ENCODE data around the gene PCDHB6. TPM values are rescaled to one million over a fixed set of nuclear protein-coding genes. Genes with fewer than 3 reads are reported as not detected.

PCDHB6 gene
- total RNA-seq: under 0.01 and 0.28 TPM in 2 replicates

DNA sequence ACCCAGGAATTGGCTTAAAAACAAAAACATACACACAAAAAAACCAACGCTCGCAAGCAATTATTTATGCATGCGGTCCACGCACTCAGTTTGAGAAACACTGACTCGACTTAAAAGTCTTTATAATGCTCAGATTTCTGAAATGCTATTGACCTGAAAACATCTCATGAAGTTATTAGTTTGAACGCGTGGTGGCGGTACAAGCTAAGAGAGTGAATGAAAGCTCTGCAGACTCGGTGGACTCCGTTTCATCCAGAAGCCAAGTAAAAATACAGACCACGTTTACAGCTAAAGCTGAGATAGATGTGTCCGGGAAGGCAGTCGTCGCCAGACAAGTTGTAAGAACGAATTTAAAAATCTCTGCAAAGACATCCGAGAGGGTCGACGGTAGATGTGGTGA lies at the start of gene PCDHB6:
TSS of gene PCDHB6 (plus strand) at position 246 of the 400 bp plus-strand sequence. CDS start 201 bp downstream, outside the sequence.

GRCh38 chr5:141100243-141100805 lies 49.5 kb upstream of the PCDHB6 start, which contains the start of gene PCDHB3:
Gene PCDHB3, plus strand, starts transcription at chr5:141100473. Its CDS starts 177 bp downstream, at chr5:141100650.

DNA sequence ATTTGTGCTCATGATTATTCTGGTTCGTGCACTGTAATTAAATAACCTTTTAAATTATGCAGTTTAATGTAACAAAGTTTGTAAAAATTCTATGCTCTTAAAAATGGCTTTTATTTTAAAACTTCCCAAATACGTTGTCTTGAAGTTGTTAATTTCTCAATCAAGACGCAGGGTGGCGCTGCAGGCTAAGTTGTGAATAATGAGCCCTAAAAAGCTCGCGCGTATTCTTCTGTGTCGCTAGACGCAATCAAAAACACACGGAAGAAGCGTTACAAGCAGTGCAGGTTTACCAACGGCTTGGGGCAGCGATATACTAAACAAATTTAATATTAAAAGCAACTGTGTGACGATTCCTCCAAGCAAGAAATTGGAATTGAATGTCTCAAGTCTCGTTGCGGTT lies 28.3 kb upstream of the PCDHB6 start, which contains the start of gene PCDHB4:
TSS of gene PCDHB4 (plus strand) at position 256 of the 400 bp plus-strand sequence. CDS start 181 bp downstream, outside the sequence.

GRCh38 chr5:141135030-141135717 lies 14.7 kb upstream of the PCDHB6 start, which contains the start of gene PCDHB5:
Gene PCDHB5, plus strand, starts transcription at chr5:141135206. Its CDS starts 229 bp downstream, at chr5:141135435.

GRCh38 chr5:141172381-141173204 lies 22.7 kb downstream of the PCDHB6 start, which contains the start of gene PCDHB7:
Gene PCDHB7, plus strand, starts transcription at chr5:141172644. Its CDS starts 192 bp downstream, at chr5:141172836.

DNA sequence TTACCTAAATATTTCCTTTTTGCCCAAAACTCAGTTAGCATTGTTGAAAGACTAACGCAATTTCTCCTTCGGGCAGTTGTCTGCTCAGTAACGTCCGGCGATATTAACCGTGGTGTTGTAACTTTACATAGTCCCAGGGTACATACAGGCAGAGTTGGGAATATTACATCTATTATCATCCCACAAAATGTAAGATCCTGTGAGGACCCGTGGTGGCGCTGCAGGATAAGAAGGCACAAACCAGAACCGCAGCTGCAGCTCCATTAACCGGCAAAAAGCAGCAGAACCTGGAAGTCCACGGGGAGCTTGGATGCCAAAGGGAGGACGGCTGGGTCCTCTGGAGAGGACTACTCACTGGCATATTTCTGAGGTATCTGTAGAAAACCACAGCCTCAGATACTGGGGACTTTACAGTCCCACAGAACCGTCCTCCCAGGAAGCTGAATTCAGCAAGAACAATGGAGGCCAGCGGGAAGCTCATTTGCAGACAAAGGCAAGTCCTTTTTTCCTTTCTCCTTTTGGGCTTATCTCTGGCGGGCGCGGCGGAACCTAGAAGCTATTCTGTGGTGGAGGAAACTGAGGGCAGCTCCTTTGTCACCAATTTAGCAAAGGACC lies 27.8 kb downstream of the PCDHB6 start, which contains the start of gene PCDHB8:
TSS of gene PCDHB8 (plus strand) at position 214 of the 615 bp plus-strand sequence. CDS start at position 459, 245 bp downstream.

DNA sequence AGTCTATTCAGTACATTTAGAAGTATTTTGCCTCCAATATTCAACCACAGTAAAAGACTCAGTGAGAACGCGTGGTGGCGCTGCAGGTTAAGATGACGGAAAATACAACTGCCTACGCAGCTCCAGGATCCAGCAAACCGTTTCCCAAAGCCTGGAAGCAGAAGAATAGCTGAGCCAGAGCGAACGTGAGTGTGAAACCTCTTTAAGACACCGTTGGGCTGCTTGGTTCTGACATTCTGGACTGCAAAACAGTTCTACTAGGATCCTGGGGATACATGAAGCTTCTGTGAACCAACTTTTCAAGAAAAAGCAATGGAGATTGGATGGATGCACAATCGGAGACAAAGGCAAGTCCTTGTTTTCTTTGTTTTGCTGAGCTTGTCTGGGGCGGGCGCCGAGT lies 32.4 kb downstream of the PCDHB6 start, which contains the start of gene PCDHB16:
TSS of gene PCDHB16 (plus strand) at position 140 of the 400 bp plus-strand sequence. CDS start at position 313, 173 bp downstream.

GRCh38 chr5:141186897-141187512 lies 37.1 kb downstream of the PCDHB6 start, which contains the start of gene PCDHB9:
Gene PCDHB9, plus strand, starts transcription at chr5:141187161. Its CDS starts 158 bp downstream, at chr5:141187319.

GRCh38 chr5:141192110-141192725 lies 42.4 kb downstream of the PCDHB6 start, which contains the start of gene PCDHB10:
Gene PCDHB10, plus strand, starts transcription at chr5:141192353. Its CDS starts 200 bp downstream, at chr5:141192553.

DNA sequence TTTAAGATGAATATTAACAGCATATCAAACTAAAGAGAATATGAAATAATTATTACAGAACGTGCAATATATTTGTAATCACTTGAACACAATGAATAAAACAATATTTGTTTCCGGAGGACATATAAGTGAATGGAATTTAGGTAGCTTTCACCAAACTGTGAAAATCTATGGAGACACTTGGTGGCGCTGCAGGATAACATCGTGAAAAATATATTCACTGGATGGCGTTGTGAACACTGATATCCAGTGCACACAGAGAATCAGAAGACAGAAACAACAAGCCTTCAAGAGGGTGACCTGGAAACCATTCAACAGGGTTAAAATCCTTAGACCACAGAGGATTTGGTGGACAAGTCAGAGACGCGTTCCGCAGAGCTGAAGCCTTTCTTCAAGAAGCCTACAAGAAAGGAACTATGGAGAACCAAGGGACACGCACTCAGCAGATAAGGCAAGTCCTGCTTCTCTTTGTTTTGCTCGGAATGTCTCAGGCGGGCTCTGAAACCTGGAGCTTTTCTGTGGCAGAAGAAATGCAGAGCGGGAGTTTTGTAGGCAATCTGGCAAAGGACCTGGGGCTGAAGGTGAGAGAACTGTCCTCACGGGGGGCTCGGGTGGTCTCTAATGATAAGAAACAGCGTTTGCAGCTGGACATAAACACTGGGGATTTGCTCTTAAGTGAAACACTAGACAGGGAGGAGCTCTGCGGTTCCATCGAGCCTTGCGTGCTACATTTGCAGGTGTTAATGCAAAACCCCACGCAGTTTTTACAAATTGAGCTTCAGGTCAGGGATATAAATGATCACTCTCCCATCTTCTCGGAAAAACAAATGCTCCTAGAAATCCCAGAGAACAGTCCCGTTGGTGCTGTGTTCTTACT lies 49.7 kb downstream of the PCDHB6 start, which contains the start of gene PCDHB11:
TSS of gene PCDHB11 (plus strand) at position 269 of the 877 bp plus-strand sequence. CDS start at position 417, 148 bp downstream.

Other genes starting within 250 kb of the PCDHB6 start
- under 0.01 and 0.56 TPM in 2 replicates for gene PCDHAC1, start 223.8 kb upstream of the PCDHB6 start, total RNA-seq
- 0.19 and 1.4 TPM in 2 replicates for gene PCDHAC2, start 183.6 kb upstream of the PCDHB6 start, total RNA-seq
- gene PCDHB1, start 98.7 kb upstream of the PCDHB6 start, total RNA-seq: not detected in 2 replicates
- gene PCDHB2, start 55.4 kb upstream of the PCDHB6 start, total RNA-seq: 0.77 and 6.5 TPM in 2 replicates
- gene PCDHB3, start 49.6 kb upstream of the PCDHB6 start, total RNA-seq: 0.19 and 3.9 TPM in 2 replicates
- gene PCDHB4, start 28.2 kb upstream of the PCDHB6 start, total RNA-seq: under 0.01 and 0.85 TPM in 2 replicates
- 0.58 and 3.1 TPM in 2 replicates for gene PCDHB5, start 14.9 kb upstream of the PCDHB6 start, total RNA-seq
- 0.19 and 1.1 TPM in 2 replicates for gene PCDHB7, start 22.6 kb downstream of the PCDHB6 start, total RNA-seq
- gene PCDHB8, start 27.7 kb downstream of the PCDHB6 start, total RNA-seq: under 0.01 and 1.4 TPM in 2 replicates
- 0.19 and 1.7 TPM in 2 replicates for gene PCDHB16, start 32.3 kb downstream of the PCDHB6 start, total RNA-seq
- under 0.01 and 0.56 TPM in 2 replicates for gene PCDHB9, start 37.1 kb downstream of the PCDHB6 start, total RNA-seq
- gene PCDHB10, start 42.3 kb downstream of the PCDHB6 start, total RNA-seq: 0.19 and 1.7 TPM in 2 replicates
- 0.19 and 0.85 TPM in 2 replicates for gene PCDHB11, start 49.6 kb downstream of the PCDHB6 start, total RNA-seq
- under 0.01 and 0.28 TPM in 2 replicates for gene PCDHB12, start 58.7 kb downstream of the PCDHB6 start, total RNA-seq
- 0.19 and 1.1 TPM in 2 replicates for gene PCDHB13, start 63.9 kb downstream of the PCDHB6 start, total RNA-seq
- 0.58 and 2.5 TPM in 2 replicates for gene PCDHB14, start 73.3 kb downstream of the PCDHB6 start, total RNA-seq
- 0.38 and 1.4 TPM in 2 replicates for gene PCDHB15, start 95.3 kb downstream of the PCDHB6 start, total RNA-seq
- gene SLC25A2, start 154.0 kb downstream of the PCDHB6 start, total RNA-seq: under 0.01 and 0.19 TPM in 2 replicates
- 90.2 and 102 TPM in 2 replicates for gene TAF7, start 170.7 kb downstream of the PCDHB6 start, total RNA-seq
- gene PCDHGA1, start 180.5 kb downstream of the PCDHB6 start, total RNA-seq: 0.38 and 1.4 TPM in 2 replicates
- 1.5 and 3.1 TPM in 2 replicates for gene PCDHGA2, start 188.7 kb downstream of the PCDHB6 start, total RNA-seq
- gene PCDHGA3, start 193.8 kb downstream of the PCDHB6 start, total RNA-seq: 0.38 and 1.7 TPM in 2 replicates
- 0.38 and 3.1 TPM in 2 replicates for gene PCDHGB1, start 200.0 kb downstream of the PCDHB6 start, total RNA-seq
- gene PCDHGA4, start 205.0 kb downstream of the PCDHB6 start, total RNA-seq: 2.9 and 8.2 TPM in 2 replicates
- 1.2 and 2.5 TPM in 2 replicates for gene PCDHGB2, start 209.9 kb downstream of the PCDHB6 start, total RNA-seq
- gene PCDHGA5, start 214.1 kb downstream of the PCDHB6 start, total RNA-seq: 0.58 and 1.1 TPM in 2 replicates
- 1.9 and 4.5 TPM in 2 replicates for gene PCDHGB3, start 220.2 kb downstream of the PCDHB6 start, total RNA-seq
- gene PCDHGA6, start 223.8 kb downstream of the PCDHB6 start, total RNA-seq: 1.5 and 3.1 TPM in 2 replicates
- 1.5 and 3.7 TPM in 2 replicates for gene PCDHGA7, start 232.7 kb downstream of the PCDHB6 start, total RNA-seq
- gene PCDHGB4, start 237.6 kb downstream of the PCDHB6 start, total RNA-seq: 9.6 and 22.0 TPM in 2 replicates
- gene PCDHGA8, start 242.6 kb downstream of the PCDHB6 start, total RNA-seq: 1.3 and 2.8 TPM in 2 replicates
- gene PCDHGB5, start 247.9 kb downstream of the PCDHB6 start, total RNA-seq: 17.8 and 21.4 TPM in 2 replicates